ENCODE measurements around the gene CHTF8.

Gene CHTF8

GRCh38 chr16:69085032-69085695, 47.2 kb downstream of the CHTF8 start:
- DNase-seq (ENCODE audit: low read depth), result no peak

- DNase-seq (ENCODE audit: low read depth), result no peak
Observed at GRCh38 chr16:69084289-69084688, 48.1 kb downstream of the CHTF8 start.

- DNase-seq (ENCODE audit: low read depth), result no peak
Observed at GRCh38 chr16:69083306-69083941, 49.0 kb downstream of the CHTF8 start.

- no peak for DNase-seq (ENCODE audit: low read depth)
Observed at GRCh38 chr16:69079697-69080096, 52.7 kb downstream of the CHTF8 start.

GRCh38 chr16:69078073-69078472, 54.3 kb downstream of the CHTF8 start:
- no peak for DNase-seq (ENCODE audit: low read depth)

- DNase-seq (ENCODE audit: low read depth), result peak; percentile 68
Observed at GRCh38 chr16:69077251-69077650, 55.1 kb downstream of the CHTF8 start.

GRCh38 chr16:69073181-69073702, 59.1 kb downstream of the CHTF8 start:
- DNase-seq (ENCODE audit: low read depth), result peak; percentile 94

GRCh38 chr16:69072640-69072974, 59.8 kb downstream of the CHTF8 start:
- DNase-seq (ENCODE audit: low read depth), result no peak

- DNase-seq (ENCODE audit: low read depth), result no peak
Observed at GRCh38 chr16:69071036-69071435, 61.4 kb downstream of the CHTF8 start.

- DNase-seq (ENCODE audit: low read depth), result no peak
Observed at GRCh38 chr16:69069504-69069903, 62.9 kb downstream of the CHTF8 start.

All from HS-5 (cell line).